ENCODE data around the gene DAZL. TPM values are rescaled to one million over a fixed set of nuclear protein-coding genes. Genes with fewer than 3 reads are reported as not detected.

DAZL gene
- polyA plus RNA-seq, 1 of the 3 experiments (the other 2 are of a cell fraction), result not detected

- TF ChIP-seq, protein P1, sequence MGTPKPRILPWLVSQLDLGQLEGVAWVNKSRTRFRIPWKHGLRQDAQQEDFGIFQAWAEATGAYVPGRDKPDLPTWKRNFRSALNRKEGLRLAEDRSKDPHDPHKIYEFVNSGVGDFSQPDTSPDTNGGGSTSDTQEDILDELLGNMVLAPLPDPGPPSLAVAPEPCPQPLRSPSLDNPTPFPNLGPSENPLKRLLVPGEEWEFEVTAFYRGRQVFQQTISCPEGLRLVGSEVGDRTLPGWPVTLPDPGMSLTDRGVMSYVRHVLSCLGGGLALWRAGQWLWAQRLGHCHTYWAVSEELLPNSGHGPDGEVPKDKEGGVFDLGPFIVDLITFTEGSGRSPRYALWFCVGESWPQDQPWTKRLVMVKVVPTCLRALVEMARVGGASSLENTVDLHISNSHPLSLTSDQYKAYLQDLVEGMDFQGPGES (IDR thresholded peaks at IDR 0.05; ENCODE audit: low read depth, low read length), result no peak
- TF ChIP-seq RAD21 (IDR thresholded peaks at IDR 0.05; ENCODE audit: low read length), result no peak
- no peak for TF ChIP-seq RCOR1 (IDR thresholded peaks at IDR 0.05; ENCODE audit: low read length)
Measured at GRCh38 chr3:16545413-16546185, 59.6 kb downstream of the DAZL start (continued).

DNA sequence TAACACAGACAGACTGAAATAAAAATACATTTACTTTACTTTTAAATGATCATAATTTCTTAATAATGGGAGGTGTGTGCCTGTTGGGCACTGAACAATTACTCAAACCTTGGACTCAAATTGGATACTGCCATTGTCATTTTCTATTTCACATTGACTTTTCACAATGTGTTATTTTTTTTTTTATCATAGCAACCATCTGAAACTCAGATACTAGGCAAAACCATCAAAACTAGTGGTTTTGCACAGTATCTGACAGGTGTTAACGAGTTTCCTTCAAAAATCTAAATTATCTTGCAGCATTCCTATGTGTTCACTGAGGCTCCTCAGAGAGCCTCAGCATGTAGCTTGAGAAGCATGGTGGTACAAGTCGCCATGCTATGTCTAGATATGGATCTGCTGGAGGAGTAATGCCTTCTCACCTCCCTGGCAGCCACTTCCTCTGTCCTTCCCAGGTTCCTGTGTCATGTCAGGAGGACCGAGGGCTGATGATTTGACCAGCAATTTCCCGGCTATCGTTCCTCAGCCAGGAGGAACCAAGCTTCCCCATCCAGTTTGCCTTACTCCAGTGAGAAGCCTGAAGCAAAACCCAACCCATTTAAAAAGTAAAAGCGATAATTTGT, 61.9 kb downstream of the DAZL start:
- 69% methylated on average over 6 of the region's 6 CpGs for WGBS (ENCODE audit: low lambda C conversion rate)
- no peak overlapping the region for H3K4me3 ChIP-seq (ENCODE audit: low read depth in 2 of 2, low read length in 1 of 2)
- no peaks in the 10 kb centered on the region for H3K9me2 ChIP-seq
- no peak for TF ChIP-seq TEAD4 (IDR thresholded peaks at IDR 0.05; ENCODE audit: borderline replicate concordance, insufficient read depth)
- no peak for TF ChIP-seq TCF12 (IDR thresholded peaks at IDR 0.05)
- TF ChIP-seq CTCF (IDR thresholded peaks at IDR 0.05), result no peak
- TF ChIP-seq PBX3 (IDR thresholded peaks at IDR 0.05), result no peak
- TF ChIP-seq, protein P1 (IDR thresholded peaks at IDR 0.05; ENCODE audit: low read depth, low read length), result no peak
- TF ChIP-seq TAF1 (IDR thresholded peaks at IDR 0.05; ENCODE audit: borderline replicate concordance, low read depth, low read length), result no peak
- no peak for TF ChIP-seq CHD2 (IDR thresholded peaks at IDR 0.05; ENCODE audit: low read length, partially characterized antibody)
- no peak for TF ChIP-seq JUND (IDR thresholded peaks at IDR 0.05)
- TF ChIP-seq, protein P2, sequence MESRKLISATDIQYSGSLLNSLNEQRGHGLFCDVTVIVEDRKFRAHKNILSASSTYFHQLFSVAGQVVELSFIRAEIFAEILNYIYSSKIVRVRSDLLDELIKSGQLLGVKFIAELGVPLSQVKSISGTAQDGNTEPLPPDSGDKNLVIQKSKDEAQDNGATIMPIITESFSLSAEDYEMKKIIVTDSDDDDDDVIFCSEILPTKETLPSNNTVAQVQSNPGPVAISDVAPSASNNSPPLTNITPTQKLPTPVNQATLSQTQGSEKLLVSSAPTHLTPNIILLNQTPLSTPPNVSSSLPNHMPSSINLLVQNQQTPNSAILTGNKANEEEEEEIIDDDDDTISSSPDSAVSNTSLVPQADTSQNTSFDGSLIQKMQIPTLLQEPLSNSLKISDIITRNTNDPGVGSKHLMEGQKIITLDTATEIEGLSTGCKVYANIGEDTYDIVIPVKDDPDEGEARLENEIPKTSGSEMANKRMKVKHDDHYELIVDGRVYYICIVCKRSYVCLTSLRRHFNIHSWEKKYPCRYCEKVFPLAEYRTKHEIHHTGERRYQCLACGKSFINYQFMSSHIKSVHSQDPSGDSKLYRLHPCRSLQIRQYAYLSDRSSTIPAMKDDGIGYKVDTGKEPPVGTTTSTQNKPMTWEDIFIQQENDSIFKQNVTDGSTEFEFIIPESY (IDR thresholded peaks at IDR 0.05; ENCODE audit: borderline replicate concordance, low read depth), result no peak
- no peak for TF ChIP-seq ELF1 (IDR thresholded peaks at IDR 0.05)
- no peak for TF ChIP-seq EP300 (IDR thresholded peaks at IDR 0.05; ENCODE audit: borderline replicate concordance in 1 of 2, low read depth in 1 of 2, low read length in 1 of 2)
- TF ChIP-seq RCOR1 (IDR thresholded peaks at IDR 0.05; ENCODE audit: low read length), result no peak
- no peak for TF ChIP-seq FOXJ3 (CRISPR knock-in tag; IDR thresholded peaks at IDR 0.05)
- TF ChIP-seq SIN3A (IDR thresholded peaks at IDR 0.05; ENCODE audit: borderline replicate concordance, low read depth, low read length), result no peak
- no peak for TF ChIP-seq EZH2phosphoT487 (IDR thresholded peaks at IDR 0.05; ENCODE audit: borderline replicate concordance, low read depth)
- no peak for TF ChIP-seq SMC3 (IDR thresholded peaks at IDR 0.05; ENCODE audit: low read depth, low read length)
- TF ChIP-seq USF1 (IDR thresholded peaks at IDR 0.05; ENCODE audit: borderline replicate concordance, low read depth), result no peak
- no peaks in the 10 kb centered on the region for H3K79me2 ChIP-seq (ENCODE audit: insufficient read depth)
- ChIA-PET POLR2A (no interaction called here), CTCF (interaction anchor here (2.1 to 2.7 kb wide), 2 partner anchors 253 to 276 kb away, joined by 8 to 12 read pairs; no protein-coding TSS in a partner anchor)
- no peak overlapping the region for H3K27ac ChIP-seq (ENCODE audit: low read depth in 2 of 2, low read length in 1 of 2)
- H3K4me2 ChIP-seq, result no peak overlapping the region
- no peaks in the 10 kb centered on the region for H4K20me1 ChIP-seq (ENCODE audit: insufficient read depth)
- H3K4me1 ChIP-seq (ENCODE audit: control insufficient read depth in 1 of 2, insufficient read depth in 2 of 2, low read depth in 1 of 2, low read length in 1 of 2), result peaks cover 0 to 3% of the 10 kb centered on the region in 2 experiments; a peak in 1 of 4 replicates
- no peaks in the 10 kb centered on the region for H3K36me3 ChIP-seq (replicated peaks in 1 of 2; ENCODE audit: control insufficient read depth in 1 of 2, insufficient read depth in 2 of 2, low read length in 1 of 2)
- no peak overlapping the region for H3K9ac ChIP-seq
- DNase-seq, result no peak
- H3K9me3 ChIP-seq, result no peaks in the 10 kb centered on the region
- no peak overlapping the region for H2AFZ ChIP-seq (ENCODE audit: low read depth)
- no peaks in the 10 kb centered on the region for H3F3A ChIP-seq (replicated peaks; ENCODE audit: insufficient read depth)
- H3K27me3 ChIP-seq (ENCODE audit: insufficient read depth), result peaks cover 17% of the 10 kb centered on the region; the same call in 1 of the 2 replicates

Measured in SK-N-SH (cell line).